ENCODE data around the gene MTUS2.

Gene MTUS2

DNA sequence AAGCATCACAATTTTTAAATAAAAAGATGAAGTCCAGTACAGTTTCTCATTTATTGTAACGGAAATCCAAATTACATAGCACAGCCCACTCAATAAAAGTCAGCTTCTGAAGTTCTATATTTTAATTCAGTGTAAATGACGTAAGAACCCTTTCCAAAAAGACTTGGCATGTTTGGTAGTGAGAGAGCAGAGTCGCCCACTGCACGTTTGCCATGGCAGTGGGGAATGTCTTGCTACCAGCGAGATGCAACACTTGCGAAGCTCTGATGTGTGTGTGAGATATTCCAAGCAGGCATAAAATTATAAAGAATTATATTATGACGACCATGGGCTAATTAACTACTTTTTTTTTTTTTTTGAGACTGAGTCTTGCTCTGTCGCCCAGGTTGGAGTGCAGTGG lies 585.3 kb downstream of the MTUS2 start:
- no peak for DNase-seq (ENCODE audit: extremely low spot score)
- no peak for TF ChIP-seq CTCF (IDR thresholded peaks at IDR 0.05; ENCODE audit: control extremely low read depth, extremely low read depth, low read depth, missing control alignments)
- ChIA-PET POLR2A (no interaction called here), CTCF (interaction anchor here (0.9 to 1.2 kb wide), 3 partner anchors 11 to 20 kb away, joined by 3 to 4 read pairs (median 4); no protein-coding TSS in a partner anchor)

DNA sequence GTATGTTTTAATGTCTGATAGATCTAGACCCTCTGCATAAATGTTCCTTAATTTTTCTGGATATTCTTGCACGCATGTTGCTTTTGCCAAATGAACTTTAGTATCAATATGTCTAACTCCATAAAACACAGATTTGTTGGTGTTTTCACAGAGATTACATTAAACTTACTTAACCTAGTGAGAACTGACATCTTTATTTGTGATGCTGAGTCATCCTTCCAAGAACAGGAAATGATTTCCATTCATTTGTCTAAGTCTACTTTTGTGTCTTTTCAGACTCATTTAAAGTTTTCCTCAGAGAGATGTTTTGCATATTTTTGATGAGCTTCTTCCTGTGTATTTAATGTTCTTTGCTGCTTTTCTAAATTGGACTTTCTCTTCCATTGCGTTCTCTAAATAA lies 591.3 kb downstream of the MTUS2 start:
- CTCF ChIA-PET = no interaction called here
- POLR2A ChIA-PET = no interaction called here
- DNase-seq (ENCODE audit: extremely low spot score) = no peak
- no peak for TF ChIP-seq CTCF (IDR thresholded peaks at IDR 0.05; ENCODE audit: control extremely low read depth, extremely low read depth, low read depth, missing control alignments)

- DNase-seq (ENCODE audit: extremely low spot score) = no peak
- CTCF ChIA-PET = interaction anchor here (0.8 kb wide), 1 partner anchor 553 kb away, joined by 3 read pairs; no protein-coding TSS in a partner anchor
- no peak for TF ChIP-seq CTCF (IDR thresholded peaks at IDR 0.05; ENCODE audit: control extremely low read depth, extremely low read depth, low read depth, missing control alignments)
- POLR2A ChIA-PET = no interaction called here
Observed at GRCh38 chr13:29418026-29418425, 597.9 kb downstream of the MTUS2 start.

- ChIA-PET POLR2A (no interaction called here), CTCF (interaction anchor here (1.2 kb wide), 1 partner anchor 15 kb away, joined by 4 read pairs; no protein-coding TSS in a partner anchor)
- TF ChIP-seq CTCF (IDR thresholded peaks at IDR 0.05; ENCODE audit: control extremely low read depth, extremely low read depth, low read depth, missing control alignments) = no peak
- no peak for DNase-seq (ENCODE audit: extremely low spot score)
Observed at GRCh38 chr13:29421118-29421517, 601.0 kb downstream of the MTUS2 start.

- CTCF ChIA-PET = no interaction called here
- POLR2A ChIA-PET = no interaction called here
- no peak for TF ChIP-seq CTCF (IDR thresholded peaks at IDR 0.05; ENCODE audit: control extremely low read depth, extremely low read depth, low read depth, missing control alignments)
- DNase-seq (ENCODE audit: extremely low spot score) = no peak
Observed at GRCh38 chr13:29422015-29422414, 601.9 kb downstream of the MTUS2 start.

- ChIA-PET CTCF (no interaction called here), POLR2A (no interaction called here)
- no peak for TF ChIP-seq CTCF (IDR thresholded peaks at IDR 0.05; ENCODE audit: control extremely low read depth, extremely low read depth, low read depth, missing control alignments)
- no peak for DNase-seq (ENCODE audit: extremely low spot score)
Observed at GRCh38 chr13:29423050-29423449, 602.9 kb downstream of the MTUS2 start.

- POLR2A ChIA-PET = no interaction called here
- CTCF ChIA-PET = no interaction called here
- no peak for DNase-seq (ENCODE audit: extremely low spot score)
- no peak for TF ChIP-seq CTCF (IDR thresholded peaks at IDR 0.05; ENCODE audit: control extremely low read depth, extremely low read depth, low read depth, missing control alignments)
Observed at GRCh38 chr13:29427937-29428309, 607.8 kb downstream of the MTUS2 start.

All from GM10248 (cell line).